ENCODE measurements around the gene FZD10. TPM values are rescaled to one million over a fixed set of nuclear protein-coding genes. Genes with fewer than 3 reads are reported as not detected.

The FZD10 gene
- total RNA-seq, 2 experiments from 2014 or later, result not detected

DNA sequence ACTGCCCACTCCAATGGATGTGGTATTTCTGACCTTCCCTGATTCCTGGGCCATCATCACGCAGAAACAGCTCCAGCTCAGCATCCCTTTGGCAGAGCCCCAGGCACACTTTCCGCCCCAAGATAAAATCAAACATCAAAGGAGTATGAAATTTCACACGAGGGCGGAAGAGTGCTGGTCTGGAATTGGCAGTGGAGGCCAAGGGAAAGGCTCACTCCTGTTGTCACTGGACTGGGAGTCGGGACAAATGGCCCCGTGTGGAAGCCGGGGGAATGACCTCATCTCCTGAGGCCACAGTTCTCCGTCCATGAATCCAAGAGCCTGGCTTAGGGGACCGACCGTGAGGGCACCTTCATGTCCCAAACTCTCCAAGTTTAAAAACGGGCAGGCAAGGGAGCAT lies 40.9 kb downstream of the FZD10 start:
- ATAC-seq (ENCODE audit: poor library complexity) (no peak), DNase-seq (no peak)
- H3K36me3 ChIP-seq (ENCODE audit: insufficient read depth, low read length), result no peaks in the 10 kb centered on the region
- H3K27me3 ChIP-seq (ENCODE audit: control insufficient read depth in 1 of 2, insufficient read depth in 2 of 2, low read length in 2 of 2), result peaks cover 0 to 2% of the 10 kb centered on the region in 2 experiments
- no peak overlapping the region for H3K4me3 ChIP-seq (ENCODE audit: low read length)
- Mint-ChIP-seq H3K36me3 (ENCODE audit: low read depth) (no peaks in the 10 kb centered on the region), H3K4me3 (no peak overlapping the region), H3K27me3 (peaks cover 24% of the 10 kb centered on the region), H3K9me3 (peaks cover 4% of the 10 kb centered on the region), H3K4me1 (ENCODE audit: low read depth) (no peaks in the 10 kb centered on the region), H3K27ac (no peak overlapping the region)
- H3K4me1 ChIP-seq (ENCODE audit: insufficient read depth, low read length), result no peaks in the 10 kb centered on the region
- TF ChIP-seq, protein P1, sequence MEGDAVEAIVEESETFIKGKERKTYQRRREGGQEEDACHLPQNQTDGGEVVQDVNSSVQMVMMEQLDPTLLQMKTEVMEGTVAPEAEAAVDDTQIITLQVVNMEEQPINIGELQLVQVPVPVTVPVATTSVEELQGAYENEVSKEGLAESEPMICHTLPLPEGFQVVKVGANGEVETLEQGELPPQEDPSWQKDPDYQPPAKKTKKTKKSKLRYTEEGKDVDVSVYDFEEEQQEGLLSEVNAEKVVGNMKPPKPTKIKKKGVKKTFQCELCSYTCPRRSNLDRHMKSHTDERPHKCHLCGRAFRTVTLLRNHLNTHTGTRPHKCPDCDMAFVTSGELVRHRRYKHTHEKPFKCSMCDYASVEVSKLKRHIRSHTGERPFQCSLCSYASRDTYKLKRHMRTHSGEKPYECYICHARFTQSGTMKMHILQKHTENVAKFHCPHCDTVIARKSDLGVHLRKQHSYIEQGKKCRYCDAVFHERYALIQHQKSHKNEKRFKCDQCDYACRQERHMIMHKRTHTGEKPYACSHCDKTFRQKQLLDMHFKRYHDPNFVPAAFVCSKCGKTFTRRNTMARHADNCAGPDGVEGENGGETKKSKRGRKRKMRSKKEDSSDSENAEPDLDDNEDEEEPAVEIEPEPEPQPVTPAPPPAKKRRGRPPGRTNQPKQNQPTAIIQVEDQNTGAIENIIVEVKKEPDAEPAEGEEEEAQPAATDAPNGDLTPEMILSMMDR (IDR thresholded peaks at IDR 0.05), result no peak
- intact Hi-C loops (cut with DNase I, micrococcal nuclease), result no loop called here
- ChIA-PET POLR2A (no interaction called here), CTCF (interaction anchor here (1.6 kb wide), 1 partner anchor 11 kb away, joined by 4 read pairs; no protein-coding TSS in a partner anchor)
- no peak overlapping the region for H3K27ac ChIP-seq (ENCODE audit: low read depth in 1 of 2, low read length in 2 of 2)
- peaks cover 0 to 47% of the 10 kb centered on the region in 2 experiments for H3K9me3 ChIP-seq (ENCODE audit: control insufficient read depth in 1 of 2, insufficient read depth in 1 of 2, low read length in 2 of 2)

DNA sequence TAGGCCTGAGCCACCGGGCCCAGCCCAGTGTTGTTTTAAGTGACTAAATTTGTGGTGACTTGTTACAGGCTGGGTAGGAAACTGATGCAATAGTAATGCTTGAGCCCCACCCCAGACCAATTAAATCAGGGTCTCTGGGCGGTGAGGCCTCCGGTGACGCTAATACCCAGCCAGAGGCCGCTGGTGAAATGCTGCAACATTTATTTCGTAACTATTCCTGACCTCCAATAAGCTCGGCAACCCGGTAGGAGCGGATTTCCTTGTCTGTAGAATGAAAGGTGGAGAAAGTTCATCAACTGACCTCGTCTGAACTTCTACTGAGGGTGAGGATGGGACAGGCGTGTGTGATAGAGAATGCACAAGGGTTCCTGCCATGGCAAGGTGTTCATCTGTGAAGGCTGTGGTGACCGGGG lies 42.3 kb downstream of the FZD10 start:
- H3K4me1 Mint-ChIP-seq (ENCODE audit: low read depth), result no peaks in the 10 kb centered on the region
- Histone ChIP-seq H3K36me3 (ENCODE audit: insufficient read depth, low read length) (no peaks in the 10 kb centered on the region), H3K9me3 (ENCODE audit: control insufficient read depth in 1 of 2, insufficient read depth in 1 of 2, low read length in 2 of 2) (peaks cover 0 to 40% of the 10 kb centered on the region in 2 experiments), H3K4me1 (ENCODE audit: insufficient read depth, low read length) (no peaks in the 10 kb centered on the region), H3K4me3 (ENCODE audit: low read length) (no peak overlapping the region), H3K27ac (ENCODE audit: low read depth in 1 of 2, low read length in 2 of 2) (no peak overlapping the region), H3K27me3 (ENCODE audit: control insufficient read depth in 1 of 2, insufficient read depth in 2 of 2, low read length in 2 of 2) (peaks cover 0 to 2% of the 10 kb centered on the region in 2 experiments)
- POLR2A ChIA-PET, result no interaction called here
- no peak overlapping the region for H3K27ac Mint-ChIP-seq
- peaks cover 20% of the 10 kb centered on the region for H3K27me3 Mint-ChIP-seq
- CTCF ChIA-PET, result interaction anchor here (1.6 kb wide), 1 partner anchor 9 kb away, joined by 4 read pairs; no protein-coding TSS in a partner anchor
- ATAC-seq (ENCODE audit: poor library complexity) (no peak), DNase-seq (no peak)
- TF ChIP-seq, protein P1 (IDR thresholded peaks at IDR 0.05), result no peak
- H3K36me3 Mint-ChIP-seq (ENCODE audit: low read depth), result no peaks in the 10 kb centered on the region
- peaks cover 4% of the 10 kb centered on the region for H3K9me3 Mint-ChIP-seq
- intact Hi-C loops (cut with DNase I, micrococcal nuclease), result no loop called here
- no peak overlapping the region for H3K4me3 Mint-ChIP-seq

DNA sequence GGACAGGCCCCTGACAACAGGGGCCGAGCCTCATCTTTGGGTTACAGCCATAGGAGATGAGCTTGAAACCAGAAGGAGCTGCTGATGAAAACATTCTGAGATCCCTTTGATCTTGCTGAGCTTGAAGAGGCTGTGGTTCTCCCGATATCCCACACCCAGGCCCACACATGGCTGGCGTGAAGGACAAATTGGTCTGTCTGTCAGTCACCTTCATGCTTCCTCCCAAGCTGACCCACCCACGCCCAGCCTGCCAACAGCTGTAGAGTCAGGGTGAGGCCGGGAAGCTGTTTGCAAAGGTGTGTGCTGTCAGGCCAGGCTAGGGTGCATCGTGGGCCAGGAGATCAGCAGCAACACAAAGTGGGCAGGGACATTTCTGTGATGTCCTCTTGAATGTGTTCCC lies 43.2 kb downstream of the FZD10 start:
- CTCF ChIA-PET, result no interaction called here
- DNase-seq, result no peak
- Mint-ChIP-seq H3K36me3 (ENCODE audit: low read depth) (no peaks in the 10 kb centered on the region), H3K27ac (no peak overlapping the region), H3K27me3 (peaks cover 15% of the 10 kb centered on the region), H3K4me1 (ENCODE audit: low read depth) (no peaks in the 10 kb centered on the region), H3K4me3 (no peak overlapping the region), H3K9me3 (peaks cover 2% of the 10 kb centered on the region)
- Histone ChIP-seq H3K4me1 (ENCODE audit: insufficient read depth, low read length) (no peaks in the 10 kb centered on the region), H3K27ac (ENCODE audit: low read depth in 1 of 2, low read length in 2 of 2) (no peak overlapping the region), H3K4me3 (ENCODE audit: low read length) (no peak overlapping the region), H3K36me3 (ENCODE audit: insufficient read depth, low read length) (no peaks in the 10 kb centered on the region), H3K27me3 (ENCODE audit: control insufficient read depth in 1 of 2, insufficient read depth in 2 of 2, low read length in 2 of 2) (peaks cover 0 to 2% of the 10 kb centered on the region in 2 experiments), H3K9me3 (ENCODE audit: control insufficient read depth in 1 of 2, insufficient read depth in 1 of 2, low read length in 2 of 2) (peaks cover 0 to 34% of the 10 kb centered on the region in 2 experiments)
- intact Hi-C loops (cut with DNase I, micrococcal nuclease), result no loop called here
- POLR2A ChIA-PET, result no interaction called here
- ATAC-seq (ENCODE audit: poor library complexity), result no peak
- TF ChIP-seq, protein P1 (IDR thresholded peaks at IDR 0.05), result no peak

Data from CD4-positive, alpha-beta T cell (primary cell).